IPS DF 6.9 (cell line): ENCODE measurements around the gene PAX1.

Source experiments
- DNase-seq: peaks from one replicate; pipeline ENCODE4 v3.0.0-alpha.2; 2013; ENCODE audit warnings: low read depth, low spot score
- H3K27ac ChIP-seq: one replicate; pipeline ENCODE4 v1.5.1; 2013; ENCODE audit warnings: low read length, control low read depth
- H3K27me3 ChIP-seq: 2 replicates; pipeline ENCODE4 v1.6.1; 2013; ENCODE audit warnings: mild to moderate bottlenecking, low read length; ENCODE audit not compliant: control insufficient read depth, insufficient read depth
- H3K36me3 ChIP-seq: 2 replicates; pipeline ENCODE4 v1.6.1; 2013; ENCODE audit warnings: low read length; ENCODE audit not compliant: control insufficient read depth, insufficient read depth
- H3K4me1 ChIP-seq: 2 replicates; pipeline ENCODE4 v1.6.1; 2013; ENCODE audit warnings: low read length; ENCODE audit not compliant: control insufficient read depth, insufficient read depth
- H3K4me3 ChIP-seq: 2 replicates; pipeline ENCODE4 v1.5.1; 2013; ENCODE audit warnings: mild to moderate bottlenecking, low read length
- H3K9me3 ChIP-seq: 2 replicates; pipeline ENCODE4 v1.6.1; 2013; ENCODE audit warnings: low read length, inconsistent platforms; ENCODE audit not compliant: control insufficient read depth, insufficient read depth
- WGBS: extraction: QIAGEN DNeasy Blood & Tissue Kit; methylation state at CpG from one replicate; pipeline ENCODE4 v1.1.7; 2013; ENCODE audit warnings: mixed read lengths, missing lambda C conversion rate; ENCODE audit not compliant: insufficient read length, insufficient coverage; 5-methylcytosine and 5-hydroxymethylcytosine counted together

Gene PAX1

GRCh38 chr20:21741266-21741665 is 35.8 kb downstream of the PAX1 start:
- H3K36me3 ChIP-seq = no peaks in the 10 kb centered on the region
- H3K4me1 ChIP-seq = no peaks in the 10 kb centered on the region
- no peaks in the 10 kb centered on the region for H3K27me3 ChIP-seq
- no peak overlapping the region for H3K4me3 ChIP-seq
- no peak overlapping the region for H3K27ac ChIP-seq
- no peaks in the 10 kb centered on the region; the same call in 1 of the 2 replicates for H3K9me3 ChIP-seq
- DNase-seq = no peak

GRCh38 chr20:21762646-21763045 is 57.2 kb downstream of the PAX1 start:
- no peaks in the 10 kb centered on the region for H3K36me3 ChIP-seq
- no peak overlapping the region for H3K27ac ChIP-seq
- DNase-seq = no peak
- H3K27me3 ChIP-seq = no peaks in the 10 kb centered on the region
- H3K9me3 ChIP-seq = no peaks in the 10 kb centered on the region
- H3K4me1 ChIP-seq = no peaks in the 10 kb centered on the region
- WGBS = no CpG with 5 or more reads among the region's 2 CpGs
- no peak overlapping the region for H3K4me3 ChIP-seq

GRCh38 chr20:21767200-21767738 is 61.8 kb downstream of the PAX1 start:
- no CpG with 5 or more reads among the region's 10 CpGs for WGBS
- H3K27me3 ChIP-seq = no peaks in the 10 kb centered on the region
- DNase-seq = no peak
- H3K9me3 ChIP-seq = no peaks in the 10 kb centered on the region
- H3K27ac ChIP-seq = no peak overlapping the region
- H3K4me1 ChIP-seq = no peaks in the 10 kb centered on the region
- no peak overlapping the region for H3K4me3 ChIP-seq
- no peaks in the 10 kb centered on the region for H3K36me3 ChIP-seq

GRCh38 chr20:21767739-21768223 is 62.3 kb downstream of the PAX1 start:
- Histone ChIP-seq H3K27ac (no peak overlapping the region), H3K4me1 (no peaks in the 10 kb centered on the region), H3K4me3 (no peak overlapping the region), H3K9me3 (no peaks in the 10 kb centered on the region), H3K36me3 (no peaks in the 10 kb centered on the region), H3K27me3 (no peaks in the 10 kb centered on the region)
- peak; percentile 52 for DNase-seq
- WGBS = no CpG with 5 or more reads among the region's 22 CpGs
